Activated naive CD4-positive, alpha-beta T cell treated with anti-CD3 and anti-CD28 coated beads, Interleukin-2, amount 50 U/mL, for 72 hours (primary cell): ENCODE data around the gene TRIM16. TPM values are rescaled to one million over a fixed set of nuclear protein-coding genes. Genes with fewer than 3 reads are reported as not detected.
"Not testable (repeated sequence)": the region's sequence is repeated elsewhere in the genome, so short reads cannot be mapped to it uniquely, and the experiment has no call there.

ENCODE experiments used
- ATAC-seq, 2 donors: fragments of 150-1000 bp; cut with Tn5 transposase; 2 replicates each; pipeline ENCODE4 v1.10.0; 2021; ENCODE audit warnings: mild to moderate bottlenecking in 2 of 2, moderate library complexity in 2 of 2
- DNase-seq, 2 donors: peaks; one replicate each; pipeline ENCODE4 v3.0.0; 2021 to 2022; ENCODE audit warnings: low spot score in 2 of 2
- H3K27ac Mint-ChIP-seq, 2 donors: one replicate each; pipeline ENCODE4 v1.8.0; 2022; ENCODE audit warnings: mild to moderate bottlenecking in 2 of 2, mixed read lengths in 2 of 2
- H3K36me3 Mint-ChIP-seq, 2 donors: one replicate each; pipeline ENCODE4 v1.8.0; 2022; ENCODE audit warnings: mixed read lengths in 2 of 2
- H3K9me3 Mint-ChIP-seq, 2 donors: one replicate each; pipeline ENCODE4 v1.8.0; 2022; ENCODE audit warnings: mixed read lengths in 2 of 2
- total RNA-seq, 2 donors: library from RNA; stranded (reverse); gene quantifications; one replicate each; pipeline ENCODE4 v1.2.3, GENCODE V29; 2022

TRIM16 gene
- total RNA-seq, 2 donors from 2014 or later = 11.3 to 19.0 TPM

- not testable (repeated sequence) for H3K9me3 Mint-ChIP-seq, H3K36me3 Mint-ChIP-seq, DNase-seq
- ATAC-seq = peak in 1 of 2 donors; percentile 28
- peak overlapping the region in 1 of 2 donors; percentile 92 for H3K27ac Mint-ChIP-seq
Measured at GRCh38 chr17:15645099-15645941, 38.8 kb downstream of the TRIM16 start.

- not testable (repeated sequence) for ATAC-seq, DNase-seq, H3K9me3 Mint-ChIP-seq, H3K27ac Mint-ChIP-seq, H3K36me3 Mint-ChIP-seq
Measured at GRCh38 chr17:15642505-15643251, 41.4 kb downstream of the TRIM16 start.

GRCh38 chr17:15642014-15642413, 42.1 kb downstream of the TRIM16 start:
- H3K9me3 Mint-ChIP-seq, ATAC-seq, H3K36me3 Mint-ChIP-seq, DNase-seq, H3K27ac Mint-ChIP-seq: not testable (repeated sequence)

GRCh38 chr17:15630930-15631453, 53.1 kb downstream of the TRIM16 start:
- ATAC-seq, H3K27ac Mint-ChIP-seq, H3K36me3 Mint-ChIP-seq, H3K9me3 Mint-ChIP-seq, DNase-seq: not testable (repeated sequence)

- DNase-seq, H3K36me3 Mint-ChIP-seq, ATAC-seq, H3K9me3 Mint-ChIP-seq, H3K27ac Mint-ChIP-seq: not testable (repeated sequence)
Measured at GRCh38 chr17:15629991-15630390, 54.1 kb downstream of the TRIM16 start.

- H3K36me3 Mint-ChIP-seq, DNase-seq, ATAC-seq, H3K27ac Mint-ChIP-seq, H3K9me3 Mint-ChIP-seq: not testable (repeated sequence)
Measured at GRCh38 chr17:15623661-15624209, 60.4 kb downstream of the TRIM16 start.

- ATAC-seq = not testable (repeated sequence)
Measured at GRCh38 chr17:15623255-15623654, 60.9 kb downstream of the TRIM16 start.

GRCh38 chr17:15622124-15622523, 62.0 kb downstream of the TRIM16 start:
- H3K36me3 Mint-ChIP-seq, DNase-seq, H3K9me3 Mint-ChIP-seq, H3K27ac Mint-ChIP-seq, ATAC-seq: not testable (repeated sequence)

More at GRCh38 chr17:15623255-15623654, 60.9 kb downstream of the TRIM16 start:
- not testable (repeated sequence) for H3K9me3 Mint-ChIP-seq, H3K27ac Mint-ChIP-seq, H3K36me3 Mint-ChIP-seq, DNase-seq

GRCh38 chr17:15619331-15620058, 64.6 kb downstream of the TRIM16 start, which contains the start of gene FBXW10B:
Gene FBXW10B (minus strand): TSS chr17:15619704. CDS start chr17:15619512, 192 bp downstream.
- not testable (repeated sequence) for DNase-seq, H3K36me3 Mint-ChIP-seq, H3K9me3 Mint-ChIP-seq, ATAC-seq
- peak within 1 kb of the TSS in 1 of 2 donors; percentile 29 for H3K27ac Mint-ChIP-seq

GRCh38 chr17:15616828-15617227, 67.3 kb downstream of the TRIM16 start:
- not testable (repeated sequence) for H3K9me3 Mint-ChIP-seq, H3K27ac Mint-ChIP-seq, H3K36me3 Mint-ChIP-seq, DNase-seq, ATAC-seq

- not testable (repeated sequence) for DNase-seq, ATAC-seq, H3K27ac Mint-ChIP-seq, H3K36me3 Mint-ChIP-seq, H3K9me3 Mint-ChIP-seq
Measured at GRCh38 chr17:15615850-15616249, 68.3 kb downstream of the TRIM16 start.

- not testable (repeated sequence) for ATAC-seq, H3K27ac Mint-ChIP-seq, H3K36me3 Mint-ChIP-seq, DNase-seq, H3K9me3 Mint-ChIP-seq
Measured at GRCh38 chr17:15613111-15613510, 71.0 kb downstream of the TRIM16 start.

GRCh38 chr17:15592960-15593359, 91.2 kb downstream of the TRIM16 start:
- H3K9me3 Mint-ChIP-seq, DNase-seq, H3K27ac Mint-ChIP-seq: not testable (repeated sequence)

GRCh38 chr17:15591986-15592385, 92.1 kb downstream of the TRIM16 start:
- DNase-seq, ATAC-seq, H3K9me3 Mint-ChIP-seq, H3K27ac Mint-ChIP-seq, H3K36me3 Mint-ChIP-seq: not testable (repeated sequence)

More at GRCh38 chr17:15592960-15593359, 91.2 kb downstream of the TRIM16 start:
- not testable (repeated sequence) for H3K36me3 Mint-ChIP-seq, ATAC-seq

GRCh38 chr17:15590844-15591243, 93.3 kb downstream of the TRIM16 start:
- not testable (repeated sequence) for ATAC-seq, DNase-seq, H3K9me3 Mint-ChIP-seq, H3K27ac Mint-ChIP-seq, H3K36me3 Mint-ChIP-seq
